LoVo (cell line): ENCODE data around the gene CLMN.

ENCODE experiments used
- DNase-seq: peaks from one replicate; pipeline ENCODE4 v3.0.0-alpha.2; 2016; ENCODE audit warnings: low spot score

The CLMN gene

GRCh38 chr14:95137164-95137803 is 182.4 kb downstream of the CLMN start:
- no peak for DNase-seq

- no peak for DNase-seq
Observed at GRCh38 chr14:95136631-95137030, 183.1 kb downstream of the CLMN start.

GRCh38 chr14:95134304-95134933 is 185.3 kb downstream of the CLMN start:
- DNase-seq: no peak

GRCh38 chr14:95133282-95133681 is 186.4 kb downstream of the CLMN start:
- no peak for DNase-seq

GRCh38 chr14:95132760-95133159 is 186.9 kb downstream of the CLMN start:
- no peak for DNase-seq
